GM12865 (cell line): ENCODE data around the gene RFX2.

Experiments used
- DNase-seq: peaks from one replicate; pipeline ENCODE4 v3.0.0; 2010; ENCODE audit warnings: low read depth
- H3K4me3 ChIP-seq: 2 replicates; pipeline ENCODE4 v1.5.1; 2011; ENCODE audit warnings: mild to moderate bottlenecking, low read depth, low read length, control low read depth
- CTCF ChIP-seq: IDR thresholded peaks from 2 replicates; pipeline ENCODE4 v1.5.1; 2011; ENCODE audit warnings: low read length, control low read depth, low read depth, inconsistent platforms; ENCODE audit not compliant: insufficient read depth; ENCODE audit errors: missing control alignments

RFX2 gene

GRCh38 chr19:5958851-5959122 is 151.5 kb downstream of the RFX2 start:
- DNase-seq, result no peak
- no peak overlapping the region for H3K4me3 ChIP-seq
- TF ChIP-seq CTCF, result no peak

- no peak for DNase-seq
- H3K4me3 ChIP-seq, result no peak overlapping the region
- no peak for TF ChIP-seq CTCF
Measured at GRCh38 chr19:5958074-5958850, 152.0 kb downstream of the RFX2 start.

GRCh38 chr19:5957170-5957569 is 153.1 kb downstream of the RFX2 start:
- H3K4me3 ChIP-seq, result no peak overlapping the region
- DNase-seq, result no peak
- no peak for TF ChIP-seq CTCF

- no peak overlapping the region for H3K4me3 ChIP-seq
- no peak for DNase-seq
- TF ChIP-seq CTCF, result no peak
Measured at GRCh38 chr19:5956728-5957127, 153.6 kb downstream of the RFX2 start.

- no peak for TF ChIP-seq CTCF
- DNase-seq, result no peak
- no peak overlapping the region for H3K4me3 ChIP-seq
Measured at GRCh38 chr19:5956323-5956722, 154.0 kb downstream of the RFX2 start.

- DNase-seq, result no peak
- no peak overlapping the region for H3K4me3 ChIP-seq
- TF ChIP-seq CTCF, result no peak
Measured at GRCh38 chr19:5955636-5955935, 154.7 kb downstream of the RFX2 start.

GRCh38 chr19:5954293-5954692 is 156.0 kb downstream of the RFX2 start:
- H3K4me3 ChIP-seq, result no peak overlapping the region
- DNase-seq, result no peak
- no peak for TF ChIP-seq CTCF
